IPS-15b (cell line): Measurements from ENCODE around the gene BLZF1.
"Not testable (repeated sequence)": the region's sequence is repeated elsewhere in the genome, so short reads cannot be mapped to it uniquely, and the experiment has no call there.

Experiments
- H3K27me3 ChIP-seq: one replicate; pipeline ENCODE4 v1.6.1; 2013; ENCODE audit warnings: low read length; ENCODE audit not compliant: control insufficient read depth, insufficient read depth
- H3K36me3 ChIP-seq: one replicate; pipeline ENCODE4 v1.6.1; 2013; ENCODE audit warnings: low read length; ENCODE audit not compliant: control insufficient read depth, insufficient read depth
- H3K4me1 ChIP-seq: one replicate; pipeline ENCODE4 v1.6.1; 2013; ENCODE audit warnings: mild to moderate bottlenecking, low read length; ENCODE audit not compliant: control insufficient read depth, insufficient read depth
- H3K4me3 ChIP-seq: one replicate; pipeline ENCODE4 v1.5.1; 2013; ENCODE audit warnings: low read depth, low read length
- H3K9ac ChIP-seq: one replicate; pipeline ENCODE4 v1.6.1; 2013; ENCODE audit warnings: low read depth, mild to moderate bottlenecking, low read length
- H3K9me3 ChIP-seq: one replicate; pipeline ENCODE4 v1.6.1; 2013; ENCODE audit warnings: mild to moderate bottlenecking, low read length; ENCODE audit not compliant: control insufficient read depth, insufficient read depth

BLZF1 gene

DNA sequence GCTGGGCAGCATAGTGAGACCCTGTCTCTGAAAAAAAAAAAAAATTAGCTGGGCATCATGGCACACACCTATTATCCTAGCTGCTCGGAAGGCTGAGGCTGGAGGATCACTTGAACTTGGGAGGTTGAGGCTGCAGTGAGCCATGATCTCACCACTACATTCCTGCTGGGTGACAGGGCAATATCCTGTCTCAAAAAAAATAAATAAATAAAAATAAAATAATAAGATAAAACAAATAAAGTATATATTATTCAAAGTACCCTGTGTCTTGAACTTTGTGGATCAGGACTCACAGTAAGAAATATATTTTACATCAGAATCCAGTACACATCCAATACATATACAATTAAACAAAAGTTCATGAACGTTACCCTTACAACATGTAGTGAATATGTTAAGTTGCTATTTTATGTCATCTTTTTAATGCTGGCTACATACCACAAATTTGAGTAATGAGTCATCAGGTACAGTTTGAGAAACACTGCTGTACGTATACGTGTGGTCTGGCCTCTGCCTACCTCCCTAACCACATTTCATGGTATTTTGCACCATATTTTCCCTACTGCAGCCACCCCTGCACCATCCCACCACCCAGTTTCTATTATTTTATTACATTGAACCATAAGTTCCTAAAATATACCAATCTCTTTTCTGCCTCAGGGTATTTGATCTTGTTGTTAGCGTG lies 4.8 kb upstream of the BLZF1 start:
- H3K9ac ChIP-seq, result no peak overlapping the region
- H3K4me1 ChIP-seq, result no peaks in the 10 kb centered on the region
- H3K36me3 ChIP-seq, result no peaks in the 10 kb centered on the region
- no peak overlapping the region for H3K4me3 ChIP-seq
- no peaks in the 10 kb centered on the region for H3K27me3 ChIP-seq
- no peaks in the 10 kb centered on the region for H3K9me3 ChIP-seq

DNA sequence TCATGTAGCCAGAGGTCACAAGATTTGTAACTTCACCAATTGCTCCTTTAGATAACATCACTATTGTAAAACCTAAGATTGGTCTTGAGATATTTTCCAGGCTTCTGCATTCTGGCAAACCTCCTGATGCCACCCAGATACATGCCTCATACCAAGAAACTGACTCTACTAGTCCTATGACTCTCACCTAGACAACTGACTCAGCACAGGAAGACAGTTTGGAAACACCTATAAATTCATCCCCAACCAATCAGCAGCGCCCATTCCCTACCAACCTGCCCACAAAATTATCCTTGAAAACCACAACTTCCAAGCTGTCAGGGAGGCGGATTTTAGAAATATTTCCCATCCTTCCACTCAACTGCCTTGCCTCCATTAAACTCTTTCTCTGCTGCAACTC lies 3.0 kb upstream of the BLZF1 start:
- no peak overlapping the region for H3K9ac ChIP-seq
- H3K27me3 ChIP-seq, result no peaks in the 10 kb centered on the region
- no peak overlapping the region for H3K4me3 ChIP-seq
- no peaks in the 10 kb centered on the region for H3K4me1 ChIP-seq
- H3K9me3 ChIP-seq, result no peaks in the 10 kb centered on the region
- no peaks in the 10 kb centered on the region for H3K36me3 ChIP-seq

DNA sequence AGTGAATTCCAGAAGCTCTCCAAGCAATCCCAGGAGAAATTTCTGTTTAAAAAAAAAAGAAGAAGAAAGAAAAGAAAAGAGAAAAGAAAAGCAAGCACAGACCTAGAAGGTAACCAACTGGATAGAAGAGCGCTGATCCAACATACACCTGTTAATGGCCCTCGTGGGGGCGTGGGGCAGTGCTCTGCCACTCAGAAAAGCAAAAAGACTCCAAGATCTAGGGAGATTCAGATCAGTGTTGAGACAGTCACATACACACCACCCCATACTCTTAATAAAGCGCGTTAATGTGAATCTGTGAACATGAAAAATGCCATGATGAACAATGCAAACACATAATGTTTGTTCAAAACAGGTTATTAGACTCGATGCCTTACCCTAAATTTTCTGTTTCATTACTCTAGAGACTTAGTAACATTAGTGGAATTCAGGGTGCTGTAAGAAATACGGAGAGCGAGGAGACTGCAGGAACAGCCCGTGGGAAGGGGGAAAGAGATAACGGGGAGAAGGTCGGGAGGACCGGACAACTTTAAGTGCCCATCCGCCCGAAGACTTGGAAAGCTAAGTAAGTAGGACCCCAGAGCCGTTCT lies 804 bp upstream of the BLZF1 start:
- Histone ChIP-seq H3K9ac (no peak overlapping the region), H3K4me3 (peak overlapping the region; percentile 81), H3K9me3 (no peaks in the 10 kb centered on the region), H3K4me1 (no peaks in the 10 kb centered on the region), H3K27me3 (no peaks in the 10 kb centered on the region), H3K36me3 (no peaks in the 10 kb centered on the region)

DNA sequence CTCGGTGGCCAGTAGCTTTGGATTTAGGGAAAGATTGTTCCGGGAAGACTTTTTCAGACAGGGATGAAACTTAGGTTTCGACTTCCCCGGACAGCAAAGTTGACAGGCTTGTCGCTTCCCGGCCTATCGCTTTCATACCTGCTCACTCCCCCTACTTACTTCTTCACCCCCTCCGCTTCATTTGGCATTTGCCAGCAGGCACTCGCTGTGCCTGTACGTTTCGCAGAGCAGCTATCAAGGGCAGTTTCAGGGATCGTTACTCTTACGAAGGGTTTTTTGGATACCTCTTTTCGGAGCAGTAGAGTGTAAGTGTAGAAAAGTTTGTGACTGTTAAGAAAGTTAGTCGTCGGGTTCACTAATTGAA lies 393 bp downstream of the BLZF1 start:
- Histone ChIP-seq H3K4me3 (peak overlapping the region; percentile 81), H3K27me3 (no peaks in the 10 kb centered on the region), H3K36me3 (no peaks in the 10 kb centered on the region), H3K4me1 (no peaks in the 10 kb centered on the region), H3K9me3 (no peaks in the 10 kb centered on the region), H3K9ac (peak overlapping the region; percentile 47)

DNA sequence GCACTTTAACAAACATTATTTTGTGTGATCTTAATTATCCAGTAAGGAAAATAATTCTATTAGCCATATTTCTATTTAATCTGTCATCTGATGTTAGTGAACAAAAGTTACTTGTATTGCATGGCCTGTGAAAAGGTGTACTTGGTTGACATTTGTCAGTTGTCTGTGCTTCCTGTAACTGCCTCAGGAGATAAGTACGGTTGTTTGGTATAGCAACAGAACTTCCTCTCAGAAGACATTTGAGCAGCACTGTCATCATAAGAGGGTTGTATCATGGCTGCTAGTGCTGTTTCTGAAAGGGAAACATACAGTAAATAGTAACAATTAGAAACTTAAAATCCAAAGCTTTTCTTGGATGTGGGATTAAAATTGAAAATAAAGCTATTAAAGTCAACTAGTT lies 3.4 kb downstream of the BLZF1 start:
- no peaks in the 10 kb centered on the region for H3K36me3 ChIP-seq
- H3K4me1 ChIP-seq, result no peaks in the 10 kb centered on the region
- H3K9ac ChIP-seq, result no peak overlapping the region
- H3K27me3 ChIP-seq, result no peaks in the 10 kb centered on the region
- no peak overlapping the region for H3K4me3 ChIP-seq
- no peaks in the 10 kb centered on the region for H3K9me3 ChIP-seq

DNA sequence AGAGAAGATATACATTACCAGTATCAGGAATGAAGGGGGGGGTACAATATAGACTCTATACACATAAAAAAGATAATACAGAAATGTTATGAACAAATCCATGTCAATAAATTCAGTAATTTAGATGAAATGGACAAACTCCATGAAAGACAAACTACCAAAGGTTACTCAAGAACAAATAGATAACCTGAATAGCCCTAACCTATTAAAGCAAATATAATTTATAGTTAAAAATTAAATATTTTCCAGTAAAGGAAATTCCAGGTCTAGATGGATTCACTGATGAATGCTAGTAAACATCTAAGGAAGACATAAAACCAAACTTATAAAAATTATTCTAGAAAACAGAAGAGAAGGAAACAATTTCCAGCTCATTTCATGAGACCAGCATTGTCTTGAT lies 13.2 kb downstream of the BLZF1 start:
- Histone ChIP-seq H3K27me3 (no peaks in the 10 kb centered on the region), H3K9me3 (no peaks in the 10 kb centered on the region), H3K4me1 (no peaks in the 10 kb centered on the region), H3K9ac (no peak overlapping the region), H3K36me3 (no peaks in the 10 kb centered on the region), H3K4me3 (no peak overlapping the region)

DNA sequence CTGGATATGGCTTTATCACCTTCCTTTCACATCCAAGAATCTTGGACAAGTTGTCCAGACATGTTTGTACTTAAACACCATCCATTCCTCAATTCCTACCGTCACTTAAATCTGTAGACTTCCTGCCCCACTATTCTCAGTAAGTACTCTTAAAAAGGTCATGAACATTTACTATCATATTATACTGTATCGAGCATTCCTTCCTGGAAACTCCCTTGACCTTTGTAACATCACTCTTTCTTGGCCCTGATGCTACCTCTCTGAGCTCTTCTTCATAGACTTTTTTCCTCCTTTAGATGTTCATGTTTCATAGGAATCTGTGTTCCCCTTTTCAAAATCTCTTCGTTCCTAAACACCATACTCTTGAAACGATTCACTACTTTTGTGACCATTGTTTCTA lies 15.5 kb downstream of the BLZF1 start:
- no peaks in the 10 kb centered on the region for H3K27me3 ChIP-seq
- no peaks in the 10 kb centered on the region for H3K36me3 ChIP-seq
- H3K9ac ChIP-seq, result no peak overlapping the region
- H3K4me3 ChIP-seq, result no peak overlapping the region
- no peaks in the 10 kb centered on the region for H3K4me1 ChIP-seq
- H3K9me3 ChIP-seq, result no peaks in the 10 kb centered on the region

DNA sequence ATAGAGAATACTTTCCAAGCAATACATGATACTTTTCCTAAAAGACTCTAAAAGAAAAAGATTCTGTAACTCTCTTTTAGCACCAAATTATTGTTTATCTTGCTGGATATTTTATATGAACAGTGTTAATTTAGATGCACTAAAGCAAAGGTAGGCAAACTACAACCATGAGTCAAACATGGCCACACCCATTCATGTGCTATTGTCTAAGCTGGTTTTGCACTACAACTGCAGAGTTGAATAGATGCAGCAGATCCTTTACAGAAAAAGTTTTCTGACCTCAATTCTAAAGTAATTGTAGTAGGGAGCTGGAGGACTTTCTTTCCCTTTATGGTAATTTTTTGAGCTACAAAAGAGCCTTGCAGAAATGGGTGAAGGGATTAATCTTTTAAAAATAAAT lies 19.4 kb downstream of the BLZF1 start:
- no peak overlapping the region for H3K4me3 ChIP-seq
- H3K27me3 ChIP-seq, result no peaks in the 10 kb centered on the region
- H3K9ac ChIP-seq, result no peak overlapping the region
- no peaks in the 10 kb centered on the region for H3K36me3 ChIP-seq
- H3K4me1 ChIP-seq, result no peaks in the 10 kb centered on the region
- no peaks in the 10 kb centered on the region for H3K9me3 ChIP-seq

DNA sequence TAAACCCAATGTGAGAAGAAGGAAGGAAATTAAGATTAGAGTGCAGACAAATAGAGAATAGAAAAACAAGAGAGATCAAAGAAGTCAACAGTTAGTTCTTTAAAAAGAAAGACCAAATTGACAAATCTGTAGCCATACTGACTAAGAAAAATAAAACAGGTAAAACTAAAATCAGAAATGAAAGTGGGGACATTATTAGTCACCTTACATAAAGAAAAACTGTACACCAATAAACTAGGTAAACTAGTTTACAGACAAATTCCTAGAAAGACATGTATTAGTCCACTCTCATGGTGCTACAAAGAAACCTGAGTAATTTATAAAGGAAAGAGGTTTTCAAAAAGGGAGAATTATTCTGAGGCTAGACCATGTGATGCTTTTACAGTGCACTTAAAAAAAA lies 22.3 kb downstream of the BLZF1 start:
- no peaks in the 10 kb centered on the region for H3K36me3 ChIP-seq

DNA sequence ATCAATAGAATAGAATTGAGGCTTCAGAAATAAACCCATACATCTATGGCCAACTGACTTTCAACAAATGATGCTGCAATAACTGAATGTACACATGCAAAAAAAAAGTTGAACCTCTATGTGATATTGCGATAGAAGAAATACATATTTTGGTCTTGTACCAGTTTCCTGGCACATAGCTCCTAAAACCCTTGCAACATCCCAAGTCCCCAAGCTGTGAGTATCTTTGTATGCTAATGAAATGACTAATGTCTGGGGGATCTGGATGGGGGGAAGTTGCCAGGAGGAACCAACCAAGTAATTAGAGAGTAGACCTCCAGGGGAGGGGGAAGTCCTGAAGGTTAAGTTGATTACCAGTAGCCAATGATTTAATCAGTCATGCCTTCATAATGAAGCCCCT lies 24.4 kb downstream of the BLZF1 start:
- H3K4me3 ChIP-seq, result no peak overlapping the region
- no peaks in the 10 kb centered on the region for H3K9me3 ChIP-seq
- H3K36me3 ChIP-seq, result no peaks in the 10 kb centered on the region
- H3K4me1 ChIP-seq, result no peaks in the 10 kb centered on the region
- H3K27me3 ChIP-seq, result no peaks in the 10 kb centered on the region
- no peak overlapping the region for H3K9ac ChIP-seq

More for the DNA sequence above, 22.3 kb downstream of the BLZF1 start:
- no peak overlapping the region for H3K9ac ChIP-seq
- no peaks in the 10 kb centered on the region for H3K27me3 ChIP-seq
- no peak overlapping the region for H3K4me3 ChIP-seq
- H3K9me3 ChIP-seq, result no peaks in the 10 kb centered on the region
- no peaks in the 10 kb centered on the region for H3K4me1 ChIP-seq

DNA sequence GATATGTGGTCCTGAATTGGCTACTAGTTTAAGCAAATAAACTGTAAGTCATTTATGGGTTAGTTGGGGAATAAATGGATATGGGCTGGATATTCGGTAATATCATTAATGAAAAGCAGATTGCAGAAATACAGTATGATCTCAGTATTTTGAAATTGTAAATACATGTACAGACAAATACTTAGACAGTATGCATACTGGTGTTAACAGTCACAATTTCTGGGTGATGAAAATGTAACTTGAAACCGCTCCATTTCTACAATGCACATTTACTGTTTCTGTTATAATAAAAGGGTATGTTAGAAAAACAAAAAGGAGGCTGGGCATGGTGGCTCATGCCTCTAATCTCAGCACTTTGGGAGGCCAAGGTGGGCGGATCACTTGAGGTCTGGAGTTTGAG lies 28.0 kb downstream of the BLZF1 start:
- Histone ChIP-seq H3K36me3 (no peaks in the 10 kb centered on the region), H3K27me3 (no peaks in the 10 kb centered on the region), H3K9ac (no peak overlapping the region), H3K4me1 (no peaks in the 10 kb centered on the region), H3K4me3 (no peak overlapping the region), H3K9me3 (no peaks in the 10 kb centered on the region)

DNA sequence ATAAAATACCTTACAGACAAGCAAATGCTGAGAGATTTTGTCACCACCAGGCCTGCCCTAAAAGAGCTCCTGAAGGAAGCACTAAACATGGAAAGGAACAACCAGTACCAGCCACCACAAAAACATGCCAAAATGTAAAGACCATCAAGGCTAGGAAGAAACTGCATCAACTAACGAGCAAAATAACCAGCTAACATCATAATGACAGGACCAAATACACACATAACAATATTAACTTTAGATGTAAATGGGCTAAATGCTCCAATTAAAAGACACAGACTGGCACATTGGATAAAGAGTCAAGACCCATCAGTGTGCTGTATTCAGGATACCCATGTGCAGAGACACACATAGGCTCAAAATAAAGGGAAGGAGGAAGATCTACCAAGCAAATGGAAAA lies 34.6 kb downstream of the BLZF1 start:
- not testable (repeated sequence) for H3K36me3 ChIP-seq, H3K4me3 ChIP-seq, H3K4me1 ChIP-seq, H3K9me3 ChIP-seq, H3K27me3 ChIP-seq, H3K9ac ChIP-seq
